Astrocyte (in vitro differentiated cells and primary cell): Measurements from ENCODE around the gene PDLIM1.

ENCODE experiments used
- EZH2 ChIP-seq: IDR thresholded peaks from 2 replicates; pipeline ENCODE4 v1.6.1; 2012; ENCODE audit warnings: mild to moderate bottlenecking, low read length, inconsistent platforms; ENCODE audit not compliant: insufficient read depth
- TF ChIP-seq, protein P1 (sequence below): IDR thresholded peaks from 2 replicates; pipeline ENCODE4 v1.5.1; 2011; ENCODE audit warnings: low read depth, mild to moderate bottlenecking, inconsistent platforms, low read length, moderate library complexity; ENCODE audit not compliant: insufficient read depth

DNA sequence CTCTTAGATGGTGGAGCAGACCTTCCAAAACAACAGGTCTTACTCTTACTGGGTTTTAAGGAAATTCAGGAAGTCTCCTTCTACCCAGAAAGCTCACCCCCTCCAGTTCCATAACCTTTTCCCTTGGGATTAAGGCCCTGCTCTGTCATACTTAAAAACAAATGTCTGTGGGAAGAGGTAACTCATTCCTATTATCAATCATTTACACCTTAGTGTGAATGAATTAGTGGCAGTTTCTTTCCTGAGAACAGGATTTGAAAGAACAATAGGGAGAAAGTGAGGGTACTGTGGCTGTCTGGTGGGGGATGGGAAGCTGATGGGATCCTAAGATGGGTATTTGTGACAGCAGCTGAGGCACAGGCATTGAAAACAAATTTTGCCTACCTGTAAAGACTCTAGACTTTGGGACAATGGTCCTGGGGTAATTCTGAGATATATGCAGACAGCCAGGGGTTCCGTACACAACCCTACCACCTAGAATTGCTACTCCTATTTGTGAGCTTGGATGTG, 22.2 kb upstream of the PDLIM1 start:
- TF ChIP-seq, protein P1, sequence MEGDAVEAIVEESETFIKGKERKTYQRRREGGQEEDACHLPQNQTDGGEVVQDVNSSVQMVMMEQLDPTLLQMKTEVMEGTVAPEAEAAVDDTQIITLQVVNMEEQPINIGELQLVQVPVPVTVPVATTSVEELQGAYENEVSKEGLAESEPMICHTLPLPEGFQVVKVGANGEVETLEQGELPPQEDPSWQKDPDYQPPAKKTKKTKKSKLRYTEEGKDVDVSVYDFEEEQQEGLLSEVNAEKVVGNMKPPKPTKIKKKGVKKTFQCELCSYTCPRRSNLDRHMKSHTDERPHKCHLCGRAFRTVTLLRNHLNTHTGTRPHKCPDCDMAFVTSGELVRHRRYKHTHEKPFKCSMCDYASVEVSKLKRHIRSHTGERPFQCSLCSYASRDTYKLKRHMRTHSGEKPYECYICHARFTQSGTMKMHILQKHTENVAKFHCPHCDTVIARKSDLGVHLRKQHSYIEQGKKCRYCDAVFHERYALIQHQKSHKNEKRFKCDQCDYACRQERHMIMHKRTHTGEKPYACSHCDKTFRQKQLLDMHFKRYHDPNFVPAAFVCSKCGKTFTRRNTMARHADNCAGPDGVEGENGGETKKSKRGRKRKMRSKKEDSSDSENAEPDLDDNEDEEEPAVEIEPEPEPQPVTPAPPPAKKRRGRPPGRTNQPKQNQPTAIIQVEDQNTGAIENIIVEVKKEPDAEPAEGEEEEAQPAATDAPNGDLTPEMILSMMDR: no peak
- no peak for TF ChIP-seq EZH2
